Bronchial epithelial cell (primary cell): ENCODE results near the gene GBP4. TPM values are rescaled to one million over a fixed set of nuclear protein-coding genes. Genes with fewer than 3 reads are reported as not detected.

Source experiments
- DNase-seq: peaks from one replicate; pipeline ENCODE4 v3.0.0-alpha.2; 2010; ENCODE audit warnings: low read depth
- FAIRE-seq: peaks from 2 replicates; lab custom pipeline; 2011; peaks lifted over from hg19 to GRCh38; lab: Jason Lieb, UNC
- H3K27me3 ChIP-seq: 2 replicates; pipeline ENCODE4 v1.5.1; 2011; ENCODE audit warnings: low read length; ENCODE audit not compliant: control insufficient read depth, insufficient read depth
- H3K36me3 ChIP-seq: 2 replicates; pipeline ENCODE4 v1.5.1; 2011; ENCODE audit warnings: low read length; ENCODE audit not compliant: control insufficient read depth, insufficient read depth
- H3K4me3 ChIP-seq: 2 replicates; pipeline ENCODE4 v1.5.1; 2011; ENCODE audit warnings: mild to moderate bottlenecking, low read depth, low read length, control low read depth
- total RNA-seq: library from RNA; depleted of rRNA; stranded (reverse); fragments of >200 nt; gene quantifications from 2 replicates; pipeline ENCODE4 v1.2.1, GENCODE V29; 2014
- TF ChIP-seq, protein P1 (sequence below): IDR thresholded peaks from 2 replicates; pipeline ENCODE4 v1.5.1; 2011; ENCODE audit warnings: mild to moderate bottlenecking, moderate library complexity, low read length, control low read depth, inconsistent platforms; ENCODE audit not compliant: insufficient read depth, severe bottlenecking

GBP4 gene
- total RNA-seq, 1 donor from 2014 or later: under 0.01 TPM

DNA sequence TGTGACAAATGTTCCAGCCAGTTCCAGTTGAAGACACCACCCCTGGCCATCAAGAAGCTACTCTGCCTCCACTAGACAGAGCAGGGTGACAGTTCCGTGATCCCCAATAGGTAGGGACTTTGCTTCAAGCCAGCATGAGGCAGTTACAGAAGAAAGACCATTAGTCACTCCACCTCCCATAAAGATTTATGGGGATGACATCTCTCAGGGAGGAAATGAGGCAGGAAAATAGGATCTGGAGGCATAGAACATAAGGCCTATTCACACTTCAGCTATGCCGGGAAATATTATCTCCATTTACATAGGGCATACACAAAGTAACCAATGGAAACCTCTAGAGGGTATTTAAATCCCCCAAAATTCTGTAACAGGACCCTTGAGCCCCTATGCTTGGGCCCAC lies 19.4 kb downstream of the GBP4 start:
- no peaks in the 10 kb centered on the region for H3K36me3 ChIP-seq
- FAIRE-seq (no peak), DNase-seq (no peak)
- no peak overlapping the region for H3K4me3 ChIP-seq
- TF ChIP-seq, protein P1, sequence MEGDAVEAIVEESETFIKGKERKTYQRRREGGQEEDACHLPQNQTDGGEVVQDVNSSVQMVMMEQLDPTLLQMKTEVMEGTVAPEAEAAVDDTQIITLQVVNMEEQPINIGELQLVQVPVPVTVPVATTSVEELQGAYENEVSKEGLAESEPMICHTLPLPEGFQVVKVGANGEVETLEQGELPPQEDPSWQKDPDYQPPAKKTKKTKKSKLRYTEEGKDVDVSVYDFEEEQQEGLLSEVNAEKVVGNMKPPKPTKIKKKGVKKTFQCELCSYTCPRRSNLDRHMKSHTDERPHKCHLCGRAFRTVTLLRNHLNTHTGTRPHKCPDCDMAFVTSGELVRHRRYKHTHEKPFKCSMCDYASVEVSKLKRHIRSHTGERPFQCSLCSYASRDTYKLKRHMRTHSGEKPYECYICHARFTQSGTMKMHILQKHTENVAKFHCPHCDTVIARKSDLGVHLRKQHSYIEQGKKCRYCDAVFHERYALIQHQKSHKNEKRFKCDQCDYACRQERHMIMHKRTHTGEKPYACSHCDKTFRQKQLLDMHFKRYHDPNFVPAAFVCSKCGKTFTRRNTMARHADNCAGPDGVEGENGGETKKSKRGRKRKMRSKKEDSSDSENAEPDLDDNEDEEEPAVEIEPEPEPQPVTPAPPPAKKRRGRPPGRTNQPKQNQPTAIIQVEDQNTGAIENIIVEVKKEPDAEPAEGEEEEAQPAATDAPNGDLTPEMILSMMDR: no peak
- no peaks in the 10 kb centered on the region for H3K27me3 ChIP-seq

DNA sequence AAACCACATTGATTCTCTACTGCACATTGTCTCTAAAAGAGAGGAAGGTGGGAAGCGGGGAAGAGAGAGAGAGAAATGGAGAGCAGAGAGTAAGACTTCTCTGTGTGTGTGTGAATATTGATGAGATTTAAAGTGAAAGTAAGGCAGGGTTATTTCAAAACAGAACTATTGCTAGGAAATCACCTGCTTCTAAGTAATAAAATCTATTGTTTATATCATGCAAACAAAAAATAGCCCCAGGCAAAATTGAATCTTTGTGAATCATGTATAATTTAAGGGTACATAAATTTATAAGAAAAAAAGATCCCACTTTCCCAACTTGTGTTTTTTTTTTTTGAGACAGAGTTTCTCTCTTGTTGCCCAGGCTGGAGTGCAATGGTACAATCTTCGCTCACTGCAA lies 21.8 kb downstream of the GBP4 start:
- FAIRE-seq (no peak), DNase-seq (no peak)
- Histone ChIP-seq H3K27me3 (no peaks in the 10 kb centered on the region), H3K4me3 (no peak overlapping the region), H3K36me3 (no peaks in the 10 kb centered on the region)
- TF ChIP-seq, protein P1: no peak

DNA sequence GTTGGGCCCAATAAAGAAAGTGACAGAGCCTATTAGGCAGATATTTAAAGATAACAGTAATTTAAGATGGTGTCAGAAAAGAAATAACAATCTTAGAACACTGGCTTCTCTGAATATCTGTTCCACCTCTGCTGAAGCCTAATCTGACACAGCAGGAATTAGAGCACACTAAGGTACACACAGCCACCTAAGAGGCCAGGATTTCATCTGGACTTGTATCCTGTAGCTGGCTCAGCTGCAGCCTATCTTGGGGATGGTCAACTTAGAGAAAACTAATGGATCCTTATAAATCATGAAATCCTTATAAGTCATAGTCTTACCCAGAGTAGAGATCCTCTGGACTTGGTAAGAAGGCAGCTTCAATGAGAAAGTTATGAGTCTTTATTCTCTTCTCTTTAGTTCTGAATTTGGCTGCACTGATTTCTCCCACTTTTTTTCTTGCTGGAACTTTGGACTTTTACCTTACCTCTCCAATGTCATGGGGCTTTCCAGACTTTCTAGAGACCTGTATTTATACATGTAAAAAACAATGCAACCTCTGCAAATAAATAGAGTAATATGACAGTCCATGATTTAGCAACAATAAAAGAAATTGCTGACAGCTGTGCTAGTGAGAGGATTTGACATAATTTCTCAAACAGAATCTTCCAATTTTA lies 23.0 kb downstream of the GBP4 start, which contains the start of gene GBP7:
TSS of gene GBP7 (minus strand) at position 403 of the 656 bp plus-strand sequence. CDS start 4,068 bp downstream, outside the sequence.
- FAIRE-seq: no peak
- Histone ChIP-seq H3K27me3 (no peaks in the 10 kb centered on the region), H3K4me3 (no peak within 1 kb of the TSS), H3K36me3 (no peaks in the 10 kb centered on the region)
- TF ChIP-seq, protein P1: no peak
- no peak for DNase-seq

DNA sequence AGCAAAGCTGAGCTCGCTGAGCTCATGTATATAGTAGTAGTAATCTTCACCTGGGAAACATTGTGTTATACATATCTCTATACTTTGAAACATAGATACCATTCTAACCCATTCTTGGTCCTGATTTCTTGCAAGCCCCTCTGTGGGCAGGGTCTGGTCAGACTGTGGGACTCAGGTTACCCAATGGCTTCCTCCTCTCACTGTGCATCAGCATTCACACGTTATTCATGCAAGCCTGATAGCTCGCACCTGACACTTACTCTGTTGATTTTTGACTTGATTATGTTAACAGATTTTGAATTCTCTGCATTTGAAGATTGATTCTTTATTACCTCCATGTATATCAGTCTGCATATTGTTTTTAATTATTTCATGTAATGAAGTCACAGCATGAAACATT lies 24.3 kb downstream of the GBP4 start:
- H3K4me3 ChIP-seq: no peak overlapping the region
- DNase-seq (no peak), FAIRE-seq (no peak)
- H3K27me3 ChIP-seq: no peaks in the 10 kb centered on the region
- H3K36me3 ChIP-seq: no peaks in the 10 kb centered on the region
- TF ChIP-seq, protein P1: no peak

DNA sequence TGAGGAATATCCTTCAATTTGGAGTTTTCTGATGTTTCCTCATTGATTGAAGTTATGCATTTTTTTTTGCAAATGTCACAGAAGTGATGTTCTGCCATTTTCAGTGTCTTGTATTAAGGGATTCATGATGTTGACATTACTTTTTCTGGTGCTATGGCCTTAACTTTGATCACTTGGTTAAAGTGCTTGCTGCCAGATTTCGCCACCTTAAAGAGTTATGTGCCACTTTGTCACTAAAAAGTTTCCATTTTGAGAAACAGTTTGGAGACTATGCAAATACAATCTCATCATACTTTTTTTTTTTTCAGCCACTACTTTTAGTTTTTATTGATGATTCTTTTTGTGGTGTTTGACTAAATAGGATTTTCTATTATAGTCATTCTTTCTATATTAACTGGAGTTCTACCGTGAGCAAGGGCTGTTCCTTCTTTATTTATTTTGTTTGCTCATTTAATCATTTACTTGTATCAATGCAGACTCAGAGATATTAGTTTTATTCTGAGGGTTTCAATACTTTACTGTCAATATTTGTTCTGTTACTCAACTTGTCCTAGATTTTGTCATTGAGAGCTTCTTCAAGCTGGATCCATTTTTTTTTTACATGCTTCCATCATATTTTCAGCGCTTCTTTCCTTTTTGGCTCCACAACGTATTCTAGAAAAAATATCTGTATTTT lies 26.1 kb downstream of the GBP4 start:
- Histone ChIP-seq H3K4me3 (no peak overlapping the region), H3K36me3 (no peaks in the 10 kb centered on the region), H3K27me3 (no peaks in the 10 kb centered on the region)
- FAIRE-seq (no peak), DNase-seq (no peak)
- TF ChIP-seq, protein P1: no peak
